GM12801 (cell line): Measurements from ENCODE around the gene CENPC.

Experiments used
- TF ChIP-seq, protein P1 (sequence below): IDR thresholded peaks from one replicate; pipeline ENCODE4 v1.5.1; 2011; ENCODE audit warnings: control low read depth; ENCODE audit not compliant: insufficient read length; ENCODE audit errors: extremely low read depth

The CENPC gene

DNA sequence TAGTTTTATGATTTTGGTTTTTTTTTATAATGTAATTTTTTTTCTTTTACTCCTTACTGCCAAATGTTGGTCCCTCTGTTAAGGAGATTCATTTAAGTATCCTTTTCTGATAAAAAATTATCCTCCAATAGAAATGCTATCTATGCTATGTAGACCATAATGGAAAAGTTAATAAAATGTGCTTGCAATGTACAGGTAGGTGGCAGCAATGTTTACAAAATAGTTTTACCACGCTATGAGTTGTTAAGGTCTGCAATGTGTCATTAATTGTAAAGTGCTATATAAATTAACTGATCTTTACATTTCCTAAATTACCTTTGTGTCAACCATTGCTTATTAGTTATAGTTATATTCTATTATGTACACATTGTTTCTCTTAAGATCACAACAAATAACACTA lies 3.8 kb upstream of the CENPC start:
- TF ChIP-seq, protein P1, sequence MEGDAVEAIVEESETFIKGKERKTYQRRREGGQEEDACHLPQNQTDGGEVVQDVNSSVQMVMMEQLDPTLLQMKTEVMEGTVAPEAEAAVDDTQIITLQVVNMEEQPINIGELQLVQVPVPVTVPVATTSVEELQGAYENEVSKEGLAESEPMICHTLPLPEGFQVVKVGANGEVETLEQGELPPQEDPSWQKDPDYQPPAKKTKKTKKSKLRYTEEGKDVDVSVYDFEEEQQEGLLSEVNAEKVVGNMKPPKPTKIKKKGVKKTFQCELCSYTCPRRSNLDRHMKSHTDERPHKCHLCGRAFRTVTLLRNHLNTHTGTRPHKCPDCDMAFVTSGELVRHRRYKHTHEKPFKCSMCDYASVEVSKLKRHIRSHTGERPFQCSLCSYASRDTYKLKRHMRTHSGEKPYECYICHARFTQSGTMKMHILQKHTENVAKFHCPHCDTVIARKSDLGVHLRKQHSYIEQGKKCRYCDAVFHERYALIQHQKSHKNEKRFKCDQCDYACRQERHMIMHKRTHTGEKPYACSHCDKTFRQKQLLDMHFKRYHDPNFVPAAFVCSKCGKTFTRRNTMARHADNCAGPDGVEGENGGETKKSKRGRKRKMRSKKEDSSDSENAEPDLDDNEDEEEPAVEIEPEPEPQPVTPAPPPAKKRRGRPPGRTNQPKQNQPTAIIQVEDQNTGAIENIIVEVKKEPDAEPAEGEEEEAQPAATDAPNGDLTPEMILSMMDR, result no peak

DNA sequence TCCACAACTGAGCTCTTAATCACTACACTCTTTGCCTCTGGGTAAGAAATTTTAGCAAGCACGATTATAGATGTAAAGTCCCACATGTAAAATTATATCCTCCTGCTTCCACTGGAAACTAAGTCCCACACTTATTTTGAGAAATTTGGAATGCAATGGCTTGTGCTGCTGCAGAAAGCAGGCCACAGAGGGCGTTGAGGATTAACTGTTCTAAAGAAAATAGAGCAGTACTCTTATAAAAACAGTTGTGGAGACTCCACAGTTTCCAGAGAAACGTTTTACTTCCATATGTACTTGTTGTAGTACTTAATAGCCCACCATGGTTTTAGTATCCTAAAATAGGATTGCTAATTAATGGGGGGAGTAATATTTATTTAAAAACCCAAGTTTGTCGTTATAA lies 1.7 kb upstream of the CENPC start:
- TF ChIP-seq, protein P1, result no peak

DNA sequence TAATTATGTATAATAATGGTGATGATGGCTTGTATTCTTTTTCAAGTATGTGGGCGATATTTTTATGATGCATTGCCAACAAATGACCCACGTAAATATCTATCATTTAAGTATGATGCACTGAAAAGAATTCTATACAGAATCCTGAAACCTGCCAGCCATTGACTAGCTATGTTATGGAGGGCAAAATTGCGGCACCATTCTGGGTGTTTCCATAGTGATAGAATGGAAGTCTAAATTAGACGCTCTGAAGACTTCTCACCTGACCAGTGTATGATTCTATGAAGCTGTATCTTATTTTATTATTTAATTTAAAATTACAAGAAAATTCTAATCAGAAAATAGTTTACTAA lies 677 bp upstream of the CENPC start:
- TF ChIP-seq, protein P1, result no peak

DNA sequence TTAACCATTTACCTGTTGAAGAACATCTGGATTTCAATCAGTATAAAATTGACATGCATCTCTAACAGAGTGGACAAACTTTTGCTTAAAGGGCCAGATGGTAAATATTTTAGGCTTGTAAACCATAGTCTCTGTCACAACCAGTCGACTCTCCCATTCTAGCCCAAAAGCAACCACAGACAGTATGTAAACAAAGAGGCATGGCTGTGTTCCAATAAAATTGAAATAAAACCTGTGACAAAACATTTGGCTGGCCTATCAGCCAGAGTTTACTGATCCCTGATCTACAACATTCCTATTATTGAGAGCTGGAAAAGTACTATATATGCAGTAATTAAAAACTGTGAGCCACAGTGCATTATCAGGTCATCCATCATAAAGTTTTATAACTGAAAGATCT lies 3.2 kb downstream of the CENPC start:
- TF ChIP-seq, protein P1, result no peak

DNA sequence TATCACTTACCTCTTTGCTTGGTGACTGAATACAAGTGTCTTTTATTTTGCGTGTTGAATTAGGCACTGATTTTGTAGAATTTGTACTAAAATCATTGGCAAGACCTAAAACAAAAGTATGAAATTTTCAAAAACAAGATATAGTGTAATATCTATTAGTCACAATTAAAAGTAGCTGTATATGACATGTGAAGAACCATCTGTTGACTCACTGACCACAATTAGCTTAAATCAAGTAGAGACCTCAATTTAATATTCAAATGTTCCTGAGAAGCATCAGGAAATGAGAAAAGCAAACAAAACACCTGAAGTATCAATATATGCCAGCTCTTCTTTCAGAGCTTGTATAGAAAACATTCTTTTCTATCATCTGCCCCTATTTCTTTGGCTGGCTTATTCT lies 5.5 kb downstream of the CENPC start:
- TF ChIP-seq, protein P1, result no peak

DNA sequence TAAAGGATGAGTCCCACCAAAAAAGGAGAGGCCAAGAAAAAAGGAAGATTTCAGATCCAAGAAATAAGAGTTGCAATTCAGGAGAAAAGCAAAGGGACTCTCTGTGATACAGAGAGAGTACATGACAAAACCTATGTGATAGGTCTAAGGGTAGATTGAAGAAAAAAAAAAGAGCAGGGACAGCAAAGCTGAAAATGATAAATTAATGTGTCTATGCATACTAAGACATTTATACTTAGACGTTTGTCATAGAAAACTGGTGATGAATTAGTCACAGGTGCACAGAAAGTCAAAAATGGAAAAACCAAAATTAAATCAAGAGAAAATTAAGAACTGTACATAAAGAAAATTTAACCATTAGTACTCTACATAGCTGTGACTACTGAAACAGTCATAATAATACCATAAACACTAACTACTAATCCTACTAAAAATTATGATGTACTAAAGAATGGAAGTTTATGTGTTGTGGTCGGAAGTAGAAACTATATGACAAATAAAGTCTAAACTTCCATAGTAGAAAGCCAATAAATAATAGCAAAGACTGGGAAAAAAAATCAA lies 9.9 kb downstream of the CENPC start:
- TF ChIP-seq, protein P1, result no peak

DNA sequence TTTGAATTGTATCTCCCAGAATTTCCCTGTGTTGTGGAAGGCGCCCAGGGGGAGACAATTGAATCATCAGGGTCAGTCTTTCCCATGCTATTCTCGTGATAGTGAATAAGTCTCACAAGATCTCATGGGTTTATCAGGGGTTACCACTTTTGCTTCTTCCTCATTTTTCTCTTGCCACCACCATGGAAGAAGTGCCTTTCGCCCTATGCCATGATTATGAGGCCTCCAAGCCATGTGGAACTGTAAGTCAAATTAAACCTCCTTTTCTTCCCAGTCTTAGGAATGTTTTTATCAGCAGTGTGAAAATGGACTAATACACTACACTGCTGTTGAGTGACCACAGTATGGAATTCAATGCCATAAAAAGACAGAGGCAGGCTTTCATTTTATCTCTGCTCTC lies 12.2 kb downstream of the CENPC start:
- TF ChIP-seq, protein P1, result no peak
